NCI-H2196 treated with DMSO at 0.1 percent for 48 hours (cell line): ENCODE results near the gene ADARB2.
A peak's percentile ranks its signal among the peaks of the same experiment; 100 is the strongest.
"Not testable (repeated sequence)": the region's sequence is repeated elsewhere in the genome, so short reads cannot be mapped to it uniquely, and the experiment has no call there.

Source experiments
- DNase-seq: peaks from one replicate; lab custom pipeline; 2025; ENCODE audit not compliant: unreplicated experiment; lab: John Stamatoyannopoulos, UW

The ADARB2 gene

GRCh38 chr10:1449021-1449420, 288.3 kb downstream of the ADARB2 start:
- no peak for DNase-seq

GRCh38 chr10:1448252-1448930, 288.9 kb downstream of the ADARB2 start:
- no peak for DNase-seq

GRCh38 chr10:1444826-1445225, 292.5 kb downstream of the ADARB2 start:
- DNase-seq: no peak

- no peak for DNase-seq
These were observed 296.4 kb downstream of the ADARB2 start for GRCh38 chr10:1440897-1441296.

GRCh38 chr10:1434912-1435692, 302.2 kb downstream of the ADARB2 start:
- peak; percentile 5 for DNase-seq

- no peak for DNase-seq
These were observed 303.1 kb downstream of the ADARB2 start for GRCh38 chr10:1434202-1434601.

- DNase-seq: no peak
These were observed 305.2 kb downstream of the ADARB2 start for GRCh38 chr10:1432161-1432560.

GRCh38 chr10:1431229-1431628, 306.1 kb downstream of the ADARB2 start:
- no peak for DNase-seq

GRCh38 chr10:1427521-1428186, 309.7 kb downstream of the ADARB2 start:
- DNase-seq: not testable (repeated sequence)

- no peak for DNase-seq
These were observed 310.5 kb downstream of the ADARB2 start for GRCh38 chr10:1426786-1427185.

- no peak for DNase-seq
These were observed 311.4 kb downstream of the ADARB2 start for GRCh38 chr10:1425879-1426278.

- no peak for DNase-seq
These were observed 312.7 kb downstream of the ADARB2 start for GRCh38 chr10:1424648-1425047.

- DNase-seq: no peak
These were observed 313.6 kb downstream of the ADARB2 start for GRCh38 chr10:1423676-1424253.

- no peak for DNase-seq
These were observed 315.1 kb downstream of the ADARB2 start for GRCh38 chr10:1422275-1422674.

GRCh38 chr10:1420661-1421362, 316.5 kb downstream of the ADARB2 start:
- peak; percentile 57 for DNase-seq

GRCh38 chr10:1419796-1420610, 317.3 kb downstream of the ADARB2 start:
- DNase-seq: no peak

GRCh38 chr10:1418031-1418550, 319.2 kb downstream of the ADARB2 start:
- DNase-seq: no peak

GRCh38 chr10:1417574-1417973, 319.8 kb downstream of the ADARB2 start:
- DNase-seq: no peak

- no peak for DNase-seq
These were observed 320.8 kb downstream of the ADARB2 start for GRCh38 chr10:1416456-1417037.

- DNase-seq: no peak
These were observed 322.4 kb downstream of the ADARB2 start for GRCh38 chr10:1414893-1415292.
